Measurements from ENCODE around the gene C20orf202.
A peak's percentile ranks its signal among the peaks of the same experiment; 100 is the strongest.

Gene C20orf202

DNA sequence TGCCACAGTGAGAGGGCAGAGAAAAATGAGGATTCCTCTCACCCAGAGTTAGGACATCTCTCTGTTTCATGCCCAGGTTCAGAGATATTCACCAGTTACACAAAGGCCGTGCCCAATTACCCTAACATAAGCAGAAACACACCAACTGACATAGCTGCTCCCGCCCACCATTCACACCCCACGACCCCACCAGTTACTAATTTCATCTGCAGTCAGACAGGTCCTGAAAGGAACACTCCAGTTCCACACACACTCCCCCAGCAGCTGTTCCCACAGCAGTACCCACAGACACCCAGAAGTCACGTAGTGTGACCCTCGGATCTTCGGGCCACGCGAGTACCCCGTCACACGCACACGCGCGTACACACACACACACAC, 19.0 kb upstream of the C20orf202 start:
- FAIRE-seq (peak; percentile 69), DNase-seq (ENCODE audit: low spot score) (no peak)

DNA sequence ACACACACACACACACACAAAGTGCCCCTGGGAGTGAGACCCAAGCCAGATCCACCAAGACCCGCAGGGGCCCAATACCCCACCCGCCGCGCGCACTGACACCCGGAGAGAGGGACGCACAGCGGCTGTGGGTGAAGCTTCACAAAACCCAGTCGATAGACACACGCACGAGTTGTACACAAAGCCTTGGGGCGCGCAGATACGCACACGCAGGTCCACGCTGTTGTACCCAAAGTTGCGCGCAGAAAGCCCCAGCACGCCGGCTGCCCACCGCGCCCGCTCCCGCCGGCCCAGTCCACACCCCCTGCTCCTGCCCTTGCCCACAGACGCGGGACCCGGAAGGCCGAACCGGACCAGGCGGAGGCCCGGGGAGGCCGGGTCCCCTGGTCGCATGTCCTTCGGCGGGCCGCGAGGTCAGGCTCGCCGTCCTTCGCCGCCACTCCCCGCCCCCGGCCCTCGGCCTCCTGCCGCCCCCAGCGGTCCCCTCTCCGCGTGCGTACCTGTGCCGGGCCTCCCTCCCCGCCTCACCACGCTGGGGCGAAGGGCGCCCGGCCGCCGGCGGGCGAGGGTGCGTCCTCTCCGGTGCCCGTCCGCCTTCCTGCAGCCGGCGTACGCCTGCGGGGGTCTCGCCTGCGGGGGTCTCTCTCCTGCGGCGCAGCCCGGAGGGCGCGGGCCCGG, 18.5 kb upstream of the C20orf202 start, which contains the start of gene TMEM74B:
TMEM74B (minus strand) TSS at position 344 of the 678 bp plus-strand sequence. CDS start 1,180 bp downstream, outside the sequence.
- DNase-seq (ENCODE audit: low spot score), result peak; percentile 30
- FAIRE-seq, result no peak

GRCh38 chr20:1185316-1185741, 17.9 kb upstream of the C20orf202 start:
- no peak for FAIRE-seq

DNA sequence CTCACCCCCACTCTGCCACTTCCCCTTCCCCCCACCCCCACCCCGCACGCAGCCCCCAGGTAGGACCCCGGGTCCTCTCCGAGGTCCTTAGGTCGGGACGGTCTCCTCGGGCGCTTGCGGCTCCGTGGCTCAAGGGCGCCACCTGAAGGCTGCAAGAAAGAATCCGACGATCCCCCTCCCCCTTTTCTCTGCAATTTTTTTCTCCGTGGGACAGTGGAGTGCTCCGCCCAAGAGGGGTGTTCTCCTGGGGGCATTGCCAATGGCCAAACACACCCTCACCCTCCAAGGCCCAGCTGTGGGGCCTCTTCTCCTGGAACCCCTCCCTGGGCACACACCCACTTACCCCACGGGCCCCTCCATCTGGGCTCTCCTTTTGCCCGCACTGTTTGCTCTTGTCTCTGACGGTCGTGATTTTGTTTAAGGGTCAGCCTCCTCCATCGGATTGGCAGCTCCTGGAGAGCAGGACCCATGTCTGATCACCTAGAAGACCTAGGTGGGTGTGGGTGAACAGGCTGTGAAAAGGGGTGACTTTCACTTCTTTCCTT, 17.4 kb upstream of the C20orf202 start:
- no peak for FAIRE-seq
- DNase-seq (ENCODE audit: low spot score), result peak; percentile 84

More at GRCh38 chr20:1185316-1185741, 17.9 kb upstream of the C20orf202 start:
- peak; percentile 64 for DNase-seq (ENCODE audit: low spot score)

GRCh38 chr20:1186367-1186991, 16.8 kb upstream of the C20orf202 start:
- FAIRE-seq (no peak), DNase-seq (ENCODE audit: low spot score) (no peak)

DNA sequence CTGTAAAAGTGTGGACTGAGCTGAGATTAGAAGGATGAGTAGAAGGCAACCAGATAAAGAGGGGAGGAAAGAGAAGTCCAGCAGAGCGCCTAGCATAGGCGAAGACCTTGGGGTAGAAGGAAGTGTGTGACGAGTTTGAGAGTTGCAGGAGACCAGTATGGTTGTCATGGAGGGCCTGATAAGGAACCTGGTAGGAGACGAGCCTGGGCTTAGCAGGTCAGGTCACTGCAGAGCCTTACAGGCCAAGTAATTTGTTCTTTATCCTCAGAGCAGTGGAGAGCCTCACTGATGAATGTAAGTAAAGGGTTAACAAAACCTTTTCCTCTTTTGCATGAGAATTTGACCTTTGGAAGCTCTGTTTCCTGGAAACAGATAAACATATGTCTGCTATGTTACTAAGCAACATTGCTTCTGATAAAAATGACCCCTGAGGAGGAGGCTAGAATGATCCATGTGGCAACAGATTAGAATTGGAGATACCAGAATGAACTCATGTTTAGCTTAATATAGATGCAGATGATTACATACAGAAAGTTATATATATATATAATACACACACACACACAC, 15.6 kb upstream of the C20orf202 start:
- FAIRE-seq, result no peak
- no peak for DNase-seq (ENCODE audit: low spot score)

GRCh38 chr20:1188347-1188746, 14.9 kb upstream of the C20orf202 start:
- DNase-seq (ENCODE audit: low spot score), result no peak
- FAIRE-seq, result peak; percentile 98

GRCh38 chr20:1189827-1190226, 13.4 kb upstream of the C20orf202 start:
- no peak for FAIRE-seq
- no peak for DNase-seq (ENCODE audit: low spot score)

GRCh38 chr20:1190847-1191246, 12.4 kb upstream of the C20orf202 start:
- no peak for FAIRE-seq
- no peak for DNase-seq (ENCODE audit: low spot score)

DNA sequence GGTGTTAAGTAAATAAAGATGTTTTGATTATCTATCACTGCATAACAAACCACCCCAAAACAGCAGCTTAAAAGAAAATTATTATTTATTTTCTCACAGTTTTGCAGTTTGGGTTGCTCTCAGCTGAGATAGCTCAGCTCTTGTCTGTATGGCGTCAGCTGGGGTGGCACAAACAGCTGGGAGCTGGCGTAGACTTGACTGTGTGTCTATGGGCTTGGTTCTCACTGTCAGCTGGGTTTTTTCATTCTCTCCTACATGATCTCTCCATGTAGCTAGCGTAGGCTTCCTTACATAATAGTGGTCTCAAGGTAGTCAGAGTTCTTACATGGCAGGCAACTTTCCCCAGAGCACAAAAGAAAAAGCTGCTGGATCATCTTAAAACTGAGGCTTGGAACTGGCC, 12.0 kb upstream of the C20orf202 start:
- DNase-seq (ENCODE audit: low spot score) (no peak), FAIRE-seq (no peak)

- no peak for FAIRE-seq
- DNase-seq (ENCODE audit: low spot score), result no peak
These were observed 8.0 kb upstream of the C20orf202 start for GRCh38 chr20:1195226-1195625.

DNA sequence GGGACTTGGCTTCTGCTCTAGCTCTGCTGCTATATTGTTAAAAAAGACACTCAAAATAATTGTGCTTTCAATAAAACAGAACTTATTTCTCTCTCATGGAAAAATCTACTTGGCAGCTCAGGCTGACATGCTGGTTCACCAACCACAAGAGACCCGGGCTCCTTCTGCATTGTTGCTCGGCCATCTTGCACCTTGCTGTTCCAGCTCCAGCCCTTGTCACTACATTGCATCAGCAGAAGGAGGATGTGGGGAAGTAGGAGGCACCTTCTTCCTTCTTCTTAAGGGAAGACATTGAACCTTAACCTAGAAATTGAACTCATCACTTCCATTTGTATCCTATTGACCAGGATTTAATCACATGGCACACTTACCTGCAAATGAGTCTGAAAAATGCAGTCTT, 6.6 kb upstream of the C20orf202 start:
- no peak for FAIRE-seq
- DNase-seq (ENCODE audit: low spot score), result no peak

DNA sequence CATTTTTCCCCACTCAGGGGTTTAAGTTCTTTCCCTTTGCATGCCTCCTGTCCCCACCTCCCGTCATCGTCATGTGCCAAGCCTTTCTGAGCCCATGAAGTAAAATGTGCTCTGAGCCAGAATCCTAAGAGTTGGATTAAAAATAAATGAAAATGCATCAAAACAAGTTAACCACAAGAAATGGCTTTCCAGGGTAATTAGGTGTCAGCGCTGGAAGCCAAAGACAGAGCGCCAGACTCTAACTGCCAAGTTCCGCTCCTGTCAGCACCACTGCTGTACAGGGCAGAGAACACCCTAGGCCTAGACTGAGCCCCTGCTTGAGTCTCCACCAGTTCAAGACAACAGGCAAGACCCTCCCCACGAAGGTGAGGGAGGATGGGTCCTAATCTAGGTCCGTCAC, 5.5 kb upstream of the C20orf202 start:
- no peak for DNase-seq (ENCODE audit: low spot score)
- FAIRE-seq, result no peak

GRCh38 chr20:1198751-1199150, 4.5 kb upstream of the C20orf202 start:
- no peak for DNase-seq (ENCODE audit: low spot score)
- no peak for FAIRE-seq

DNA sequence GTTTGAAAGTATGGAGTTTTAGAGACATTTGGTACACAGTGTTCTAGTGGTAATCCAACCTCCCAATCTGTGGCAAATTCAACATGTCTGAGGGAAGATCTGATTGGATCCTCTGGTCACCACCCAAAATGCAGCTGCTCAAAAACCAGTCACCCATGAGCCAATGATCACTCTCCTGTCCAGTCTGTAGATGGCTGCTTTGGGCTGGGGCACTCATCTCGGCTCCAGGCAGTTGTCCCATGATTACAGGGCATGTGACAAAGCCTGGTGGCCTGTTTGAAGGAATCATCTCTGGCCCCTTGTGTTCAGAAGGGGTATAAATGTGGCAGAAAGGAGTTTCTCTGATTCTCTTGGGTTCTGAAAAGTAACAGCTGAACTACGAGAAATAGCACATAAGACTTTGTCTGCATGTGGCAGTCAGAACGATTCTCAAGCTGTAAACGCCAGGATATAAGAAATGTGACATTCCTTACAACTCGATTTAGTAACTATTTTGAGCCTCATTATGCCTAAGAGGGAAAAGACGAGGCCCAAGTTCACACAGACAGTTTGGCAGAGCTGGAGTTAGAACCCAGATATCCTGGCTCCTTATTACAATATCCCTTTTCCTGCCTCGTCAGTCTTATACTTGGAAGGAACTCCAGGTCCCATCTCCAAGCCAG, 3.9 kb upstream of the C20orf202 start:
- FAIRE-seq, result no peak

DNA sequence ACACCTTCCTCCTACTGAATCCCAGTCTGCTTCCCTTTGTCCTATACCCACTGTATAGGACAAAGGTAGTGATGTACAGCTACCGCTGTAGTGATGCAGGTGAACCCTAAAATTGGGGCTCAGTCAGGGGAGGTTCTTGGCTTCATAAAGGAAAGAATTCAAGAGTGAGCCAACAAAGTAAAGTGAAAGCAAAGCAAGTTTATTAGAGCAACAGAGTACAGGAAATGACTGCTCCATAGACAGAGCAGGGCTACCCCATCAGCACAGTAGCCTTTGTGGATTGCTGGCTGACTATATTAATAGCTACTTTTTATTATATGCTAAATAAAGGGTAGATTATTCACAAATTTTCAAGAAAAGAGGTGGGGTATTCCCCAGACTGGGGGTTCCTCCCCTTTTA, 3.3 kb upstream of the C20orf202 start:
- DNase-seq (ENCODE audit: low spot score) (no peak), FAIRE-seq (no peak)

More for the DNA sequence above, 3.9 kb upstream of the C20orf202 start:
- no peak for DNase-seq (ENCODE audit: low spot score)

GRCh38 chr20:1203630-1204029, 376 bp downstream of the C20orf202 start:
- DNase-seq (ENCODE audit: low spot score) (no peak), FAIRE-seq (no peak)

GRCh38 chr20:1204113-1204512, 859 bp downstream of the C20orf202 start:
- FAIRE-seq (no peak), DNase-seq (ENCODE audit: low spot score) (no peak)

- FAIRE-seq, result no peak
- DNase-seq (ENCODE audit: low spot score), result no peak
These were observed 1.3 kb downstream of the C20orf202 start for GRCh38 chr20:1204576-1204975.

- DNase-seq (ENCODE audit: low spot score), result no peak
- FAIRE-seq, result no peak
These were observed 2.5 kb downstream of the C20orf202 start for GRCh38 chr20:1205802-1206201.

- no peak for FAIRE-seq
- DNase-seq (ENCODE audit: low spot score), result no peak
These were observed 3.3 kb downstream of the C20orf202 start for GRCh38 chr20:1206366-1207148.

Measured in urothelium cell line (cell line).